HL-60 (cell line): ENCODE measurements around the gene MAP4K4.
A peak's percentile ranks its signal among the peaks of the same experiment; 100 is the strongest.

ENCODE experiments used
- DNase-seq, 2 experiments: peaks; one replicate each; pipeline ENCODE4 v3.0.0-alpha.2; 2010 to 2020; ENCODE audit warnings: low read depth in 1 of 2, low spot score in 1 of 2
- H3K27ac ChIP-seq: fragments of 250-450 bp; sonication (Bioruptor Pico); replicated peaks from 2 replicates; pipeline ENCODE4 v1.5.1; 2020; ENCODE audit warnings: mild to moderate bottlenecking, moderate library complexity
- H3K27me3 ChIP-seq: fragments of 250-450 bp; sonication (Bioruptor Pico); 2 replicates; pipeline ENCODE4 v1.5.1; 2021; ENCODE audit warnings: mild to moderate bottlenecking, moderate library complexity; ENCODE audit not compliant: insufficient read depth, poor library complexity, severe bottlenecking
- H3K4me3 ChIP-seq: replicated peaks from 2 replicates; pipeline ENCODE4 v1.5.1; 2011; ENCODE audit warnings: mild to moderate bottlenecking, control low read depth, low read length; ENCODE audit not compliant: insufficient read depth
- GABPA ChIP-seq: IDR thresholded peaks from 2 replicates; pipeline ENCODE4 v1.6.1; 2012; ENCODE audit warnings: low read depth
- POLR2AphosphoS5 ChIP-seq: IDR thresholded peaks from 2 replicates; pipeline ENCODE4 v1.6.1; 2012; ENCODE audit warnings: low read depth
- REST ChIP-seq: IDR thresholded peaks from 2 replicates; pipeline ENCODE4 v1.6.1; 2012; ENCODE audit warnings: low read depth; ENCODE audit not compliant: insufficient replicate concordance
- SPI1 ChIP-seq: IDR thresholded peaks from 2 replicates; pipeline ENCODE4 v1.6.1; 2012; ENCODE audit warnings: low read depth, mild to moderate bottlenecking, borderline replicate concordance
- TF ChIP-seq, protein P1 (sequence below): IDR thresholded peaks from one replicate; pipeline ENCODE4 v1.5.1; 2011; ENCODE audit warnings: low read length, control low read depth, inconsistent platforms; ENCODE audit not compliant: insufficient read depth

The MAP4K4 gene

GRCh38 chr2:101806123-101806522, 108.6 kb downstream of the MAP4K4 start:
- H3K4me3 ChIP-seq: no peak overlapping the region
- peak overlapping the region; percentile 30 for H3K27ac ChIP-seq
- H3K27me3 ChIP-seq: no peaks in the 10 kb centered on the region
- no peak for DNase-seq
- TF ChIP-seq GABPA (no peak), POLR2AphosphoS5 (no peak), REST (no peak), SPI1 (no peak)
- TF ChIP-seq, protein P1, sequence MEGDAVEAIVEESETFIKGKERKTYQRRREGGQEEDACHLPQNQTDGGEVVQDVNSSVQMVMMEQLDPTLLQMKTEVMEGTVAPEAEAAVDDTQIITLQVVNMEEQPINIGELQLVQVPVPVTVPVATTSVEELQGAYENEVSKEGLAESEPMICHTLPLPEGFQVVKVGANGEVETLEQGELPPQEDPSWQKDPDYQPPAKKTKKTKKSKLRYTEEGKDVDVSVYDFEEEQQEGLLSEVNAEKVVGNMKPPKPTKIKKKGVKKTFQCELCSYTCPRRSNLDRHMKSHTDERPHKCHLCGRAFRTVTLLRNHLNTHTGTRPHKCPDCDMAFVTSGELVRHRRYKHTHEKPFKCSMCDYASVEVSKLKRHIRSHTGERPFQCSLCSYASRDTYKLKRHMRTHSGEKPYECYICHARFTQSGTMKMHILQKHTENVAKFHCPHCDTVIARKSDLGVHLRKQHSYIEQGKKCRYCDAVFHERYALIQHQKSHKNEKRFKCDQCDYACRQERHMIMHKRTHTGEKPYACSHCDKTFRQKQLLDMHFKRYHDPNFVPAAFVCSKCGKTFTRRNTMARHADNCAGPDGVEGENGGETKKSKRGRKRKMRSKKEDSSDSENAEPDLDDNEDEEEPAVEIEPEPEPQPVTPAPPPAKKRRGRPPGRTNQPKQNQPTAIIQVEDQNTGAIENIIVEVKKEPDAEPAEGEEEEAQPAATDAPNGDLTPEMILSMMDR: no peak

GRCh38 chr2:101806701-101807100, 109.2 kb downstream of the MAP4K4 start:
- no peaks in the 10 kb centered on the region for H3K27me3 ChIP-seq
- peak; percentile 6 to 41 for DNase-seq
- no peak overlapping the region for H3K4me3 ChIP-seq
- 0 out of 2 replicates have a peak, but pooled peaks have one; percentile 25 for TF ChIP-seq POLR2AphosphoS5
- no peak for TF ChIP-seq REST
- peak overlapping the region; percentile 30 for H3K27ac ChIP-seq

GRCh38 chr2:101807242-101807641, 109.7 kb downstream of the MAP4K4 start:
- DNase-seq: no peak
- no peak overlapping the region for H3K4me3 ChIP-seq

More at GRCh38 chr2:101807242-101807641, 109.7 kb downstream of the MAP4K4 start:
- TF ChIP-seq REST (no peak), GABPA (no peak), SPI1 (no peak), POLR2AphosphoS5 (no peak)
- TF ChIP-seq, protein P1: no peak
- no peaks in the 10 kb centered on the region for H3K27me3 ChIP-seq
- no peak overlapping the region for H3K27ac ChIP-seq
